Measurements from ENCODE around the gene ARHGAP26. TPM values are rescaled to one million over a fixed set of nuclear protein-coding genes. Genes with fewer than 3 reads are reported as not detected.

ARHGAP26 gene
- total RNA-seq, 4 donors from 2014 or later: 12.4 to 49.5 (median 31.8) TPM

GRCh38 chr5:142939884-142940283 lies 169.7 kb downstream of the ARHGAP26 start:
- intact Hi-C loops (cut with DNase I; ENCODE audit: low total_unique reads): no loop called here

GRCh38 chr5:142941245-142941644 lies 171.1 kb downstream of the ARHGAP26 start:
- no peak for TF ChIP-seq POLR2A (IDR thresholded peaks at IDR 0.05)
- TF ChIP-seq CTCF (IDR thresholded peaks at IDR 0.05): no peak
- H3K27ac ChIP-seq: no peak overlapping the region

More at GRCh38 chr5:142939884-142940283, 169.7 kb downstream of the ARHGAP26 start:
- no peak for DNase-seq
- no peaks in the 10 kb centered on the region for H3K36me3 ChIP-seq
- H3K27me3 ChIP-seq: no peaks in the 10 kb centered on the region
- TF ChIP-seq POLR2A (IDR thresholded peaks at IDR 0.05): no peak
- no peak for TF ChIP-seq CTCF (IDR thresholded peaks at IDR 0.05)
- H3K9me3 ChIP-seq: no peaks in the 10 kb centered on the region
- H3K4me1 ChIP-seq: no peaks in the 10 kb centered on the region
- no peak overlapping the region for H3K27ac ChIP-seq
- no peak overlapping the region for H3K4me3 ChIP-seq

GRCh38 chr5:142942901-142943300 lies 172.7 kb downstream of the ARHGAP26 start:
- Histone ChIP-seq H3K4me1 (no peaks in the 10 kb centered on the region), H3K36me3 (no peaks in the 10 kb centered on the region), H3K27me3 (no peaks in the 10 kb centered on the region), H3K9me3 (no peaks in the 10 kb centered on the region), H3K4me3 (no peak overlapping the region), H3K27ac (no peak overlapping the region)
- intact Hi-C loops (cut with DNase I; ENCODE audit: low total_unique reads): no loop called here
- no peak for TF ChIP-seq POLR2A (IDR thresholded peaks at IDR 0.05)
- no peak for DNase-seq

More at GRCh38 chr5:142941245-142941644, 171.1 kb downstream of the ARHGAP26 start:
- Histone ChIP-seq H3K9me3 (no peaks in the 10 kb centered on the region), H3K4me3 (no peak overlapping the region), H3K4me1 (no peaks in the 10 kb centered on the region), H3K27me3 (no peaks in the 10 kb centered on the region), H3K36me3 (no peaks in the 10 kb centered on the region)
- no peak for DNase-seq
- intact Hi-C loops (cut with DNase I; ENCODE audit: low total_unique reads): no loop called here

GRCh38 chr5:142944140-142944539 lies 174.0 kb downstream of the ARHGAP26 start:
- TF ChIP-seq POLR2A (IDR thresholded peaks at IDR 0.05) (no peak), CTCF (IDR thresholded peaks at IDR 0.05) (no peak)
- no peaks in the 10 kb centered on the region for H3K36me3 ChIP-seq
- H3K4me3 ChIP-seq: no peak overlapping the region
- no peaks in the 10 kb centered on the region for H3K27me3 ChIP-seq
- H3K9me3 ChIP-seq: no peaks in the 10 kb centered on the region
- no peak overlapping the region for H3K27ac ChIP-seq
- no peak for DNase-seq
- H3K4me1 ChIP-seq: no peaks in the 10 kb centered on the region
- intact Hi-C loops (cut with DNase I; ENCODE audit: low total_unique reads): no loop called here

GRCh38 chr5:142945321-142945720 lies 175.1 kb downstream of the ARHGAP26 start:
- intact Hi-C loops (cut with DNase I; ENCODE audit: low total_unique reads): no loop called here
- H3K36me3 ChIP-seq: no peaks in the 10 kb centered on the region
- TF ChIP-seq CTCF (IDR thresholded peaks at IDR 0.05) (no peak), POLR2A (IDR thresholded peaks at IDR 0.05) (no peak)

GRCh38 chr5:142945845-142946244 lies 175.7 kb downstream of the ARHGAP26 start:
- Histone ChIP-seq H3K4me3 (no peak overlapping the region), H3K27me3 (no peaks in the 10 kb centered on the region), H3K27ac (no peak overlapping the region), H3K9me3 (no peaks in the 10 kb centered on the region), H3K4me1 (no peaks in the 10 kb centered on the region), H3K36me3 (no peaks in the 10 kb centered on the region)
- TF ChIP-seq CTCF (IDR thresholded peaks at IDR 0.05) (no peak), POLR2A (IDR thresholded peaks at IDR 0.05) (no peak)
- DNase-seq: no peak
- intact Hi-C loops (cut with DNase I; ENCODE audit: low total_unique reads): no loop called here

More at GRCh38 chr5:142945321-142945720, 175.1 kb downstream of the ARHGAP26 start:
- no peak overlapping the region for H3K27ac ChIP-seq
- H3K4me3 ChIP-seq: no peak overlapping the region
- no peaks in the 10 kb centered on the region for H3K9me3 ChIP-seq
- H3K27me3 ChIP-seq: no peaks in the 10 kb centered on the region
- no peaks in the 10 kb centered on the region for H3K4me1 ChIP-seq
- DNase-seq: no peak
